Prostate gland (tissue), 2 donors: Measurements from ENCODE around the gene ARHGAP42. TPM values are rescaled to one million over a fixed set of nuclear protein-coding genes. Genes with fewer than 3 reads are reported as not detected.

ENCODE experiments used
- DNase-seq: peaks from one replicate; pipeline ENCODE4 v3.0.0-alpha.2; 2019; ENCODE audit warnings: low spot score
- H3K27ac ChIP-seq, 2 donors: fragments of 200-600 bp; sonication (generic); 2 replicates each; pipeline ENCODE4 v1.5.1; 2017 to 2019
- H3K27me3 ChIP-seq: fragments of 200-600 bp; sonication (generic); replicated peaks from 2 replicates; pipeline ENCODE4 v1.5.1; 2019; ENCODE audit not compliant: insufficient read depth
- H3K36me3 ChIP-seq, 2 donors: fragments of 200-600 bp; sonication (generic); 1 replicate in 1 of 2; 2 replicates in 1 of 2; pipeline versions ENCODE4 v1.5.1 to v1.8.1; 2017 to 2019
- H3K4me1 ChIP-seq: fragments of 200-600 bp; sonication (generic); replicated peaks from 2 replicates; pipeline ENCODE4 v1.5.1; 2019
- H3K4me3 ChIP-seq, 2 donors: fragments of 200-600 bp; sonication (generic); 2 replicates each; pipeline ENCODE4 v1.5.1; 2017 to 2019
- H3K9me3 ChIP-seq: fragments of 200-600 bp; sonication (generic); 2 replicates; pipeline ENCODE4 v1.5.1; 2017
- CTCF ChIP-seq, 4 experiments: fragments of 200-600 bp in 2 of 4; fragments of 450-650 bp in 2 of 4; sonication (generic) in 2 of 4; IDR thresholded peaks; 1 replicate in 3 of 4; 2 replicates in 1 of 4; pipeline ENCODE4 v1.5.1; 2016 to 2019; ENCODE audit warnings: antibody characterized with exemption in 4 of 4, mild to moderate bottlenecking in 2 of 4, moderate library complexity in 2 of 4
- POLR2A ChIP-seq: fragments of 450-650 bp; IDR thresholded peaks from one replicate; pipeline ENCODE4 v1.6.1; 2016; ENCODE audit warnings: antibody characterized with exemption, mild to moderate bottlenecking
- POLR2AphosphoS5 ChIP-seq: sonication (generic); formaldehyde crosslinking; IDR thresholded peaks from one replicate; pipeline ENCODE4 v1.6.1; 2017; ENCODE audit warnings: antibody characterized with exemption
- WGBS: methylation state at CpG from one replicate; pipeline ENCODE4 v1.1.5; 2018; 5-methylcytosine and 5-hydroxymethylcytosine counted together
- intact Hi-C: fragments of 100-400 bp; cut with DNase I; formaldehyde crosslinking; loops from one replicate; pipeline ENCODE4 v1.14.2; 2022
- total RNA-seq, 2 donors: library from RNA; depleted of rRNA; stranded (reverse); fragments of >200 nt; gene quantifications; one replicate each; pipeline ENCODE4 v1.1.0, GENCODE V29; 2016

ARHGAP42 gene
- total RNA-seq, 2 donors from 2014 or later: 12.8 to 20.5 TPM

GRCh38 chr11:100849901-100850235 is 162.8 kb downstream of the ARHGAP42 start:
- Histone ChIP-seq H3K27ac (no peak overlapping the region), H3K27me3 (no peaks in the 10 kb centered on the region), H3K4me1 (no peaks in the 10 kb centered on the region), H3K36me3 (no peaks in the 10 kb centered on the region), H3K4me3 (no peak overlapping the region), H3K9me3 (no peaks in the 10 kb centered on the region)
- intact Hi-C loops: loop anchor here (5.0 kb wide), 1 partner anchor 273 kb away; no protein-coding TSS in a partner anchor
- no peak for DNase-seq
- WGBS: 66% methylated on average over 4 of the region's 4 CpGs
- TF ChIP-seq POLR2AphosphoS5: no peak
- no peak for TF ChIP-seq CTCF (IDR thresholded peaks at IDR 0.05)
- no peak for TF ChIP-seq POLR2A

GRCh38 chr11:100851147-100851546 is 164.1 kb downstream of the ARHGAP42 start:
- Histone ChIP-seq H3K4me3 (no peak overlapping the region), H3K27ac (no peak overlapping the region), H3K36me3 (no peaks in the 10 kb centered on the region), H3K4me1 (no peaks in the 10 kb centered on the region), H3K9me3 (no peaks in the 10 kb centered on the region), H3K27me3 (no peaks in the 10 kb centered on the region)
- TF ChIP-seq POLR2A: no peak
- TF ChIP-seq CTCF (IDR thresholded peaks at IDR 0.05): no peak
- no peak for TF ChIP-seq POLR2AphosphoS5
- 93% methylated on average over 4 of the region's 4 CpGs for WGBS
- intact Hi-C loops: loop anchor here (5.0 kb wide), 1 partner anchor 274 kb away; no protein-coding TSS in a partner anchor
- no peak for DNase-seq

GRCh38 chr11:100851584-100852152 is 164.6 kb downstream of the ARHGAP42 start:
- no peaks in the 10 kb centered on the region for H3K4me1 ChIP-seq
- TF ChIP-seq POLR2AphosphoS5: no peak
- TF ChIP-seq CTCF (IDR thresholded peaks at IDR 0.05): no peak
- TF ChIP-seq POLR2A: no peak
- H3K4me3 ChIP-seq: no peak overlapping the region
- intact Hi-C loops: loop anchor here (5.0 kb wide), 1 partner anchor 274 kb away; no protein-coding TSS in a partner anchor
- no peak for DNase-seq
- no peaks in the 10 kb centered on the region for H3K27me3 ChIP-seq
- no peaks in the 10 kb centered on the region for H3K36me3 ChIP-seq
- 57% methylated on average over 5 of the region's 5 CpGs for WGBS
- no peak overlapping the region for H3K27ac ChIP-seq
- no peaks in the 10 kb centered on the region for H3K9me3 ChIP-seq

GRCh38 chr11:100855466-100856067 is 168.5 kb downstream of the ARHGAP42 start:
- TF ChIP-seq POLR2AphosphoS5 (no peak), CTCF (IDR thresholded peaks at IDR 0.05) (peak; percentile 37 to 80 (median 74))
- intact Hi-C loops: loop anchor here (5.0 kb wide), 1 partner anchor 168 kb away; the partner anchor contains the start of gene ARHGAP42
- no peak overlapping the region for H3K27ac ChIP-seq
- no peak overlapping the region for H3K4me3 ChIP-seq
- DNase-seq: no peak
- H3K4me1 ChIP-seq: no peaks in the 10 kb centered on the region
- H3K36me3 ChIP-seq: no peaks in the 10 kb centered on the region
- no peaks in the 10 kb centered on the region for H3K9me3 ChIP-seq
- WGBS: 2% methylated on average over 1 of the region's 1 CpG
- H3K27me3 ChIP-seq: no peaks in the 10 kb centered on the region
